Neural progenitor cell (in vitro differentiated cells): ENCODE data around the gene NOTCH4. TPM values are rescaled to one million over a fixed set of nuclear protein-coding genes. Genes with fewer than 3 reads are reported as not detected.

Source experiments
- DNase-seq: peaks from one replicate; pipeline ENCODE4 v3.0.0-alpha.2; 2016; ENCODE audit warnings: low spot score
- H2AFZ ChIP-seq: fragments of 200-600 bp; sonication (generic); replicated peaks from 2 replicates; pipeline ENCODE4 v1.6.1; 2016; ENCODE audit warnings: antibody characterized with exemption
- H3F3A ChIP-seq: fragments of 200-600 bp; sonication (generic); 2 replicates; pipeline ENCODE4 v1.6.1; 2016; ENCODE audit warnings: antibody characterized with exemption, low read depth
- H3K27ac ChIP-seq: fragments of 200-600 bp; sonication (generic); 2 replicates; pipeline ENCODE4 v1.5.1; 2016; ENCODE audit warnings: mild to moderate bottlenecking
- H3K27me3 ChIP-seq: fragments of 200-600 bp; sonication (generic); 2 replicates; pipeline ENCODE4 v1.6.1; 2016; ENCODE audit warnings: mild to moderate bottlenecking, moderate library complexity
- H3K36me3 ChIP-seq: fragments of 200-600 bp; sonication (generic); 2 replicates; pipeline ENCODE4 v1.5.1; 2016
- H3K4me1 ChIP-seq: fragments of 200-600 bp; sonication (generic); 2 replicates; pipeline ENCODE4 v1.6.1; 2016; ENCODE audit warnings: mixed run types
- H3K4me2 ChIP-seq: fragments of 200-600 bp; sonication (generic); 2 replicates; pipeline ENCODE4 v1.6.1; 2016
- H3K4me3 ChIP-seq: fragments of 200-600 bp; sonication (generic); 2 replicates; pipeline ENCODE4 v1.5.1; 2016
- H3K79me2 ChIP-seq: fragments of 200-600 bp; sonication (generic); 2 replicates; pipeline ENCODE4 v1.6.1; 2016; ENCODE audit warnings: low read depth
- H3K9ac ChIP-seq: fragments of 200-600 bp; sonication (generic); 2 replicates; pipeline ENCODE4 v1.6.1; 2016
- H3K9me3 ChIP-seq: fragments of 200-600 bp; sonication (generic); 2 replicates; pipeline ENCODE4 v1.5.1; 2016; ENCODE audit warnings: low read depth
- H4K20me1 ChIP-seq: fragments of 200-600 bp; sonication (generic); 2 replicates; pipeline ENCODE4 v1.6.1; 2016; ENCODE audit warnings: low read depth
- H3K27ac Mint-ChIP-seq: 3 replicates; pipeline ENCODE4 v1.8.0; 2021; ENCODE audit warnings: mixed read lengths
- H3K27me3 Mint-ChIP-seq: 2 replicates; pipeline ENCODE4 v1.8.0; 2022; ENCODE audit warnings: low read depth, mild to moderate bottlenecking, inconsistent platforms, moderate library complexity, mixed read lengths; ENCODE audit not compliant: insufficient read depth
- H3K36me3 Mint-ChIP-seq: 3 replicates; pipeline ENCODE4 v1.8.0; 2021; ENCODE audit warnings: mixed read lengths
- H3K4me1 Mint-ChIP-seq: 3 replicates; pipeline ENCODE4 v1.8.0; 2021; ENCODE audit warnings: mixed read lengths
- H3K4me3 Mint-ChIP-seq: 3 replicates; pipeline ENCODE4 v1.8.0; 2021; ENCODE audit warnings: mild to moderate bottlenecking, moderate library complexity, mixed read lengths
- H3K9me3 Mint-ChIP-seq: 3 replicates; pipeline ENCODE4 v1.8.0; 2020; ENCODE audit warnings: mixed read lengths
- CTCF ChIP-seq: fragments of 200-600 bp; sonication (generic); IDR thresholded peaks from 2 replicates; pipeline ENCODE4 v1.5.1; 2017; ENCODE audit warnings: antibody characterized with exemption, mild to moderate bottlenecking
- EZH2 ChIP-seq: fragments of 200-600 bp; sonication (generic); IDR thresholded peaks from 2 replicates; pipeline ENCODE4 v1.6.1; 2017; ENCODE audit warnings: antibody characterized with exemption, mild to moderate bottlenecking, moderate library complexity
- EZH2phosphoT487 ChIP-seq: fragments of 200-600 bp; sonication (generic); IDR thresholded peaks from 2 replicates; pipeline ENCODE4 v1.6.1; 2017; ENCODE audit warnings: antibody characterized with exemption
- microRNA-seq: library from miRNA; unstranded; fragments of <30 nt; microRNA quantifications from one replicate; pipeline ENCODE4, GENCODE V29; 2016
- small RNA-seq: library from RNA; depleted of rRNA; stranded (forward); fragments of <200 nt; gene quantifications from one replicate; pipeline ENCODE3, GENCODE V24; 2015
- total RNA-seq: library from RNA; depleted of rRNA; stranded (reverse); fragments of >200 nt; gene quantifications from 2 replicates; pipeline ENCODE4 v1.2.3, GENCODE V29; 2015; ENCODE audit warnings: low replicate concordance

The NOTCH4 gene
- total RNA-seq, 1 donor from 2014 or later = 3.2 TPM

- Mint-ChIP-seq H3K27ac (peak overlapping the region; percentile 40), H3K4me1 (peaks cover 34% of the 10 kb centered on the region), H3K36me3 (peaks cover 19% of the 10 kb centered on the region), H3K27me3 (peaks cover 5% of the 10 kb centered on the region), H3K9me3 (no peaks in the 10 kb centered on the region), H3K4me3 (no peak overlapping the region)
- peak overlapping the region; percentile 41 for H3K4me2 ChIP-seq
- no peak overlapping the region for H3K9ac ChIP-seq
- H3K27me3 ChIP-seq = peaks cover 55% of the 10 kb centered on the region
- no peaks in the 10 kb centered on the region for H3K79me2 ChIP-seq
- no peak overlapping the region for H3K27ac ChIP-seq
- no peaks in the 10 kb centered on the region for H3K36me3 ChIP-seq
- no peak for DNase-seq
- H3F3A ChIP-seq = peaks cover 18% of the 10 kb centered on the region
- H4K20me1 ChIP-seq = no peaks in the 10 kb centered on the region
- peaks cover 11% of the 10 kb centered on the region for H3K4me1 ChIP-seq
- no peak overlapping the region for H2AFZ ChIP-seq
- no peaks in the 10 kb centered on the region for H3K9me3 ChIP-seq
- no peak for TF ChIP-seq EZH2
- TF ChIP-seq EZH2phosphoT487 = no peak
- TF ChIP-seq CTCF = no peak
- no peak overlapping the region for H3K4me3 ChIP-seq
Measured at GRCh38 chr6:32147401-32148132, 76.3 kb downstream of the NOTCH4 start.

- Histone ChIP-seq H3F3A (peaks cover 11% of the 10 kb centered on the region), H3K79me2 (no peaks in the 10 kb centered on the region), H3K4me1 (peaks cover 4% of the 10 kb centered on the region), H3K27me3 (peaks cover 46% of the 10 kb centered on the region), H3K27ac (no peak overlapping the region), H3K4me3 (no peak overlapping the region), H2AFZ (no peak overlapping the region), H3K36me3 (no peaks in the 10 kb centered on the region), H3K9me3 (no peaks in the 10 kb centered on the region), H3K4me2 (no peak overlapping the region), H3K9ac (no peak overlapping the region), H4K20me1 (no peaks in the 10 kb centered on the region)
- no peaks in the 10 kb centered on the region for H3K9me3 Mint-ChIP-seq
- H3K36me3 Mint-ChIP-seq = peaks cover 19% of the 10 kb centered on the region
- no peak for DNase-seq
- H3K27me3 Mint-ChIP-seq = peaks cover 6% of the 10 kb centered on the region
- peaks cover 30% of the 10 kb centered on the region for H3K4me1 Mint-ChIP-seq
- peak overlapping the region; percentile 23 for H3K27ac Mint-ChIP-seq
- H3K4me3 Mint-ChIP-seq = no peak overlapping the region
- no peak for TF ChIP-seq EZH2
- no peak for TF ChIP-seq EZH2phosphoT487
- TF ChIP-seq CTCF = no peak
Measured at GRCh38 chr6:32146687-32147086, 77.2 kb downstream of the NOTCH4 start.

- Histone ChIP-seq H3K27ac (no peak overlapping the region), H3K4me2 (no peak overlapping the region), H3K9ac (no peak overlapping the region), H3K4me1 (peaks cover under 1% of the 10 kb centered on the region), H3K9me3 (no peaks in the 10 kb centered on the region), H3F3A (peaks cover 7% of the 10 kb centered on the region), H3K4me3 (no peak overlapping the region), H3K36me3 (no peaks in the 10 kb centered on the region), H4K20me1 (no peaks in the 10 kb centered on the region), H3K79me2 (no peaks in the 10 kb centered on the region), H3K27me3 (peaks cover 42% of the 10 kb centered on the region), H2AFZ (no peak overlapping the region)
- no peak for DNase-seq
- Mint-ChIP-seq H3K27ac (peak overlapping the region; percentile 23), H3K27me3 (peaks cover 7% of the 10 kb centered on the region), H3K4me3 (no peak overlapping the region), H3K36me3 (peaks cover 19% of the 10 kb centered on the region), H3K9me3 (no peaks in the 10 kb centered on the region), H3K4me1 (peaks cover 28% of the 10 kb centered on the region)
- no peak for TF ChIP-seq EZH2phosphoT487
Measured at GRCh38 chr6:32146287-32146686, 77.6 kb downstream of the NOTCH4 start.

Small RNA genes lying within 50 kb of the gene (microRNA-seq; reads per million reads assigned to microRNA genes)
- gene MIR6721 = 1.1 reads per million
- gene MIR6833 = not detected

Small RNA genes lying within 50 kb of the gene (small RNA-seq; reads per million reads assigned to genes)
- gene AL662884.1 (not detected), gene MIR6833 (not detected)

Other genes starting within 250 kb of the NOTCH4 start
- 1.7 and 4.3 TPM in 2 replicates for gene C4A, start 242.0 kb downstream of the NOTCH4 start, total RNA-seq
- 0.30 and 1.5 TPM in 2 replicates for gene C4B, start 209.3 kb downstream of the NOTCH4 start, total RNA-seq
- 0.09 TPM in 1 of 2 replicates, not detected in the other for gene CYP21A2, start 185.7 kb downstream of the NOTCH4 start, total RNA-seq
- gene TNXB, start 114.7 kb downstream of the NOTCH4 start, total RNA-seq = 0.71 and 3.2 TPM in 2 replicates
- gene ATF6B, start 95.8 kb downstream of the NOTCH4 start, total RNA-seq = 19.4 and 41.8 TPM in 2 replicates
- 3.6 and 11.8 TPM in 2 replicates for gene FKBPL, start 93.8 kb downstream of the NOTCH4 start, total RNA-seq
- gene PRRT1, start 72.1 kb downstream of the NOTCH4 start, total RNA-seq = 0.40 TPM in 1 of 2 replicates, not detected in the other
- gene PPT2, start 69.9 kb downstream of the NOTCH4 start, total RNA-seq = 18.6 and 38.2 TPM in 2 replicates
- gene EGFL8, start 59.5 kb downstream of the NOTCH4 start, total RNA-seq = 3.8 and 16.1 TPM in 2 replicates
- 46.9 and 105 TPM in 2 replicates for gene AGPAT1, start 48.0 kb downstream of the NOTCH4 start, total RNA-seq
- gene RNF5, start 45.7 kb downstream of the NOTCH4 start, total RNA-seq = 129 and 169 TPM in 2 replicates
- 1.1 and 1.4 TPM in 2 replicates for gene AGER, start 39.8 kb downstream of the NOTCH4 start, total RNA-seq
- gene PBX2, start 33.9 kb downstream of the NOTCH4 start, total RNA-seq = 53.3 and 114 TPM in 2 replicates
- 3.4 and 4.5 TPM in 2 replicates for gene GPSM3, start 31.4 kb downstream of the NOTCH4 start, total RNA-seq
- gene TSBP1, start 147.8 kb upstream of the NOTCH4 start, total RNA-seq = not detected in 2 replicates
- gene BTNL2, start 183.1 kb upstream of the NOTCH4 start, total RNA-seq = not detected in 2 replicates
- gene HLA-DRA, start 215.8 kb upstream of the NOTCH4 start, total RNA-seq = 1.8 and 2.3 TPM in 2 replicates